BE2C (cell line): ENCODE data around the gene RAPGEF2.
"Not testable (repeated sequence)": the region's sequence is repeated elsewhere in the genome, so short reads cannot be mapped to it uniquely, and the experiment has no call there.

Experiments used
- DNase-seq: peaks from one replicate; pipeline ENCODE4 v3.0.0-alpha.2; 2020
- H3K27me3 ChIP-seq: fragments of 250-450 bp; sonication (Bioruptor Pico); 2 replicates; pipeline ENCODE4 v1.5.1; 2020; ENCODE audit warnings: mild to moderate bottlenecking
- H3K36me3 ChIP-seq: fragments of 250-450 bp; sonication (Bioruptor Pico); 2 replicates; pipeline ENCODE4 v1.5.1; 2020; ENCODE audit warnings: mild to moderate bottlenecking
- H3K4me1 ChIP-seq: fragments of 250-450 bp; sonication (Bioruptor Pico); 2 replicates; pipeline ENCODE4 v1.5.1; 2020
- H3K4me3 ChIP-seq: 2 replicates; pipeline ENCODE4 v1.5.1; 2011; ENCODE audit warnings: low read depth, low read length
- H3K9me3 ChIP-seq: fragments of 250-450 bp; sonication (Bioruptor Pico); 2 replicates; pipeline ENCODE4 v1.5.1; 2020
- TF ChIP-seq, protein P1 (sequence below): IDR thresholded peaks from 2 replicates; pipeline ENCODE4 v1.5.1; 2012; ENCODE audit warnings: mild to moderate bottlenecking, low read depth, low read length

The RAPGEF2 gene

DNA sequence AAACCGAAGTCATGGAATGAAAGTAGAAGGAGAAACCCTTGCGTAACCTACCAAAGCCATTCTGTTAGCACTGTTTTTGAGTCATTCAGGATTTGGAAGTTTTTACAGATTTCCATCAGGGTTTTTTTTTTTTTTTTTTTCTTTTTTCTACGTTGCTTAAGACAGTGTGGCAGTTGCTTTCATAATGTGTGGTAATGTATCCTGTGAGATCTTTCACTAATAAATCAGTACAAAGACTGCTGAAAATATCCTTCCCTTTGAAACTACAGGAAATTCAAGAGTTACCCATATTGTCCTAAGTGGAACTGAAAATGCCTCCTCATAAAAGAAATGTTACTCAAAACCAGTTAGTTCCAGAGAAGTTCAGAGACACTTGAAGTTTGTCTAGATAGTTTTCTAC, 137.8 kb downstream of the RAPGEF2 start:
- H3K9me3 ChIP-seq, result no peaks in the 10 kb centered on the region
- H3K4me1 ChIP-seq, result no peaks in the 10 kb centered on the region; the same call in 1 of the 2 replicates
- TF ChIP-seq, protein P1, sequence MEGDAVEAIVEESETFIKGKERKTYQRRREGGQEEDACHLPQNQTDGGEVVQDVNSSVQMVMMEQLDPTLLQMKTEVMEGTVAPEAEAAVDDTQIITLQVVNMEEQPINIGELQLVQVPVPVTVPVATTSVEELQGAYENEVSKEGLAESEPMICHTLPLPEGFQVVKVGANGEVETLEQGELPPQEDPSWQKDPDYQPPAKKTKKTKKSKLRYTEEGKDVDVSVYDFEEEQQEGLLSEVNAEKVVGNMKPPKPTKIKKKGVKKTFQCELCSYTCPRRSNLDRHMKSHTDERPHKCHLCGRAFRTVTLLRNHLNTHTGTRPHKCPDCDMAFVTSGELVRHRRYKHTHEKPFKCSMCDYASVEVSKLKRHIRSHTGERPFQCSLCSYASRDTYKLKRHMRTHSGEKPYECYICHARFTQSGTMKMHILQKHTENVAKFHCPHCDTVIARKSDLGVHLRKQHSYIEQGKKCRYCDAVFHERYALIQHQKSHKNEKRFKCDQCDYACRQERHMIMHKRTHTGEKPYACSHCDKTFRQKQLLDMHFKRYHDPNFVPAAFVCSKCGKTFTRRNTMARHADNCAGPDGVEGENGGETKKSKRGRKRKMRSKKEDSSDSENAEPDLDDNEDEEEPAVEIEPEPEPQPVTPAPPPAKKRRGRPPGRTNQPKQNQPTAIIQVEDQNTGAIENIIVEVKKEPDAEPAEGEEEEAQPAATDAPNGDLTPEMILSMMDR, result no peak
- no peak overlapping the region for H3K4me3 ChIP-seq
- H3K36me3 ChIP-seq, result no peaks in the 10 kb centered on the region
- no peak for DNase-seq
- H3K27me3 ChIP-seq, result no peaks in the 10 kb centered on the region

DNA sequence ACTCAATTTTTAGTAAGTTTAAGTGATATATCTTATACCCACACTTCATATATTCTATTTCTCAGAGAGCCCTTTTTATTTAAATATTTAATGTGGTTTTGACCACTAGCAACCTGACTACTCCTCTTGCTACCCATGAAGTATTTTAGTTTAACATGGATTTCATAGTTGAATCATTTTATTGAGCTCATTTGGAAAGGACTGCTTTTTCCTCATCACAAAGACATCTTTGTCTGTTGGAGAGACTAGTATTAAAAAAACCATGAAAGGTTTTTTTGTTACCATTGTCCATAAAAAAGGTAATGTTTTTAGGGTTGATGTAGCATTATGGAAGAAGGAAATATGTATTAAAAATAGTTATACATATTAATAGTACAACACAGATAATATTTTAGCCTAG, 139.5 kb downstream of the RAPGEF2 start:
- no peaks in the 10 kb centered on the region for H3K9me3 ChIP-seq
- TF ChIP-seq, protein P1, result no peak
- no peaks in the 10 kb centered on the region for H3K27me3 ChIP-seq
- no peak for DNase-seq
- no peaks in the 10 kb centered on the region for H3K4me1 ChIP-seq
- no peak overlapping the region for H3K4me3 ChIP-seq
- no peaks in the 10 kb centered on the region for H3K36me3 ChIP-seq

DNA sequence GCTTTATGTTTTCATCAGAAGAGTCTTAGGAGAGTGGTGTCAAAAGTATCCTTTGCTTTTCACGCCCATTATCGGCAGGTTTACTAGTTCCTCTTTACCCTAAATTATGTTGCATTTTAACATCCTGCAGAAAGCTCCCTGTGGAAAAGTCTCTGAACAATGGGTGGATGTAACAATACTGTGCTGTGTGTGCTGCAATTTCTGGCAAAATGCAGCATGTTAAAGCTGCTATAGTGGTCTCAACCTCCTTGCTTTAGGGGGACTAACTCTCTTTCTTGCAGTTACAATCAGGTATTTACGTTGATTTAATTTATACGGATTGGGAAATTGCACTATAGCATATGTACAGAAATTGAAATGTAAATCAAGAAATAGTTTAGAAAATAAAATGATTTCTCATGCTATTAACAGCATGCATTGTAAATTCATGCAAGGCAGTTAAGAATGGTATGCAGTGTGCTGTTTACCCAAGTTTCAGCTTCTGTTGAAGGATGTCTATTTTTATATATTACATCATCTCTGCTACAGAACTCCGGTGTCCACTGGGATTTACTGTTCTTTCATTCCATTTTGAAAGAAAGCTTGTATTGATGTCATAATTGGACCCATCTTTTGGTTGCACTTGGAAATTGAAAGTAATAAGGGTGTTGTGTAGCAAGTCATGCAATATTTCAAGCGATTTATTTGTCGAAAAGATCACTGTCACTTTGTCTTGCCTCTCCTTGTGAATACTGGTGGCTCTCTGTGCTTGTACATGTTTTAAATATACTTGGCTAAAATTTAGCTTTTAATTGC, 145.7 kb downstream of the RAPGEF2 start:
- H3K4me1 ChIP-seq, result 0 out of 2 replicates have a peak, but pooled peaks cover 5% of the 10 kb centered on the region
- no peak for DNase-seq
- TF ChIP-seq, protein P1, result no peak
- H3K36me3 ChIP-seq, result no peaks in the 10 kb centered on the region
- peak overlapping the region; percentile 42 for H3K4me3 ChIP-seq
- no peaks in the 10 kb centered on the region for H3K9me3 ChIP-seq
- no peaks in the 10 kb centered on the region for H3K27me3 ChIP-seq

DNA sequence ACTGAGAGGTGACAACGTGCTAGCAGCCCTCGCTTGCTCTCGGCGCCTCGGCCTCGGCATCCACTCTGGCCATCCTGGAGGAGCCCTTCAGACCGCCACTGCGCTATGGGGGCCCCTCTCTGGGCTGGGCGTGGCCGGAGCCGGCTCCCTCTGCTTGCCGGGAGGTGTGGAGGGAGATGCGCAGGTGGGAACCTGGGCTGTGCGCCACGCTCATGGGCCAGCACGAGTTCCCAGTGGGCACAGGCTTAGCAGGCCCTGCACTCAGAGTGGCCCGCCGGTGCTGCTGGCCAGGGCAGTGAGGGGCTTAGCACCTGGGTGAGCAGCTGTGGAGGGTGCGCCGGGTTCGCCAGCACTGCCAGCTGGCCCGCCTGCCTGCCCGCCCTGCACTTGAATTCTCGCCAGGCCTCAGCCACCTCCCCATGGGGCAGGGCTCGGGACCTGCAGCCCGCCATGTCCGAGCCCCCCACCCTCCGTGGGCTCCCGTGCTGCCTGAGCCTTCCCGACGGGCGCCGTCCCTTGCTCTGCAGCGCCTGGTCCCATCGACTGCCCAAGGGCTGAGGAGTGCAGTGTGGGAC, 148.0 kb downstream of the RAPGEF2 start:
- no peak for DNase-seq
- Histone ChIP-seq H3K4me3 (no peak overlapping the region), H3K4me1 (0 out of 2 replicates have a peak, but pooled peaks cover 5% of the 10 kb centered on the region), H3K9me3 (no peaks in the 10 kb centered on the region), H3K27me3 (no peaks in the 10 kb centered on the region), H3K36me3 (no peaks in the 10 kb centered on the region)
- TF ChIP-seq, protein P1, result no peak

DNA sequence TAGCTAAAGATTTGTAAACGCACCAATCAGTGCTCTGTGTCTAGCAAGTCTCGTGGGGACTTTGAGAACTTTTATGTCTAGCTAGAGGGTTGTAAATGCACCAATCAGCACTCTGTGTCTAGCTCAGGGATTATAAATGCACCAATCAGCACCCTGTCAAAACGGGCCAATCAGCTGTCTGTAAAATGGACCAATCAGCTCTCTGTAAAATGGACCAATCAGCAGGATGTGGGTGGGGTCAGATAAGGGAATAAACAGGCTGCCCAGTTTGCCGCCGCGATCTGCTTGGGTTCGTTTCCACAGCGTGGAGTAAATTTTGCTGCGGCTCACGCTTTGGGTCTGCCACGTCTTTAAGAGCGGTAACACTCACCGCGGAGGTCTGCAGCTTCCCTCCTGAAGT, 148.7 kb downstream of the RAPGEF2 start:
- not testable (repeated sequence) for H3K4me3 ChIP-seq, H3K9me3 ChIP-seq, H3K4me1 ChIP-seq, H3K27me3 ChIP-seq, DNase-seq, H3K36me3 ChIP-seq

DNA sequence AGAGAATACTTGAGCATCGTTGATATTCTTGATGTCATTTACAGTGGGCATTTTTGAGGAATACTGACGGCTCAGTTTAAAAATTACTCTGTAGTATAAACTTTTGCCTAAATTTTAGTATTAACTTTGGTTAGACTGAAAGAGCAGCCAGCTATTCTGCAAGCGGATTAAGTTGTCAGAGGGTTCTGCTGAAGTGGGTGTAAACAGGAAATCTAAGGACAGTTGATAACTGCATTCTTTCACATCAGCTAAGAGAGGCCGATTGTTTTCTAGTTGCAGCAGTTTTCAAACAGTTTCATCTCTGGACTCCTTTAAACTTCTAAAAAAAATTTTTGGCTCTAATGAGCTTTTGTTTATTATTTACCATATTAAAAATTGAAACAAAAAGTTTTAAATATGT, 149.6 kb downstream of the RAPGEF2 start:
- 0 out of 2 replicates have a peak, but pooled peaks cover 5% of the 10 kb centered on the region for H3K4me1 ChIP-seq
- H3K27me3 ChIP-seq, result no peaks in the 10 kb centered on the region
- no peaks in the 10 kb centered on the region for H3K36me3 ChIP-seq
- H3K4me3 ChIP-seq, result no peak overlapping the region
- TF ChIP-seq, protein P1, result no peak
- H3K9me3 ChIP-seq, result no peaks in the 10 kb centered on the region
- no peak for DNase-seq
